ENCODE measurements around the gene GSDMA. TPM values are rescaled to one million over a fixed set of nuclear protein-coding genes. Genes with fewer than 3 reads are reported as not detected.

GSDMA gene
- total RNA-seq, 1 donor from 2014 or later = not detected

DNA sequence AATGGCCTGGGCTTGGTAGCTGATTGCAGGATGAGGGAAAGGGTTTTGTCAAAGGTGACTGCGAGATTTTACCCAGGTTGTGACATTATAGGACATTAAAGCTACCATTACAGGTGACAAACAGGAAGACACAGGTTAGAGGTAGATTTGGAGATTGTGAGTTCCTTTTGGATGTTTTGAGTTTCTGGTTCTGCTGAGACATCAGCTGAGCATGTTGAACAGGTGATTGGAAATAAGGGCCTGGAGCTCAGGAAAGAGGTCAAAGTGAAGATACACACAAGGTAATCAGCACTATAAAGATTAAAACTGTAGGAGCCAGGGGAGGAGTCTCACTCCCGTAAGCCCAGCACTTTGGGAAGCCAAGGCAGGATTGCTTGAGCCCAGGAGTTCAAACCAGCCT, 6.0 kb downstream of the GSDMA start:
- H3K4me3 Mint-ChIP-seq = no peak overlapping the region
- TF ChIP-seq, protein P1, sequence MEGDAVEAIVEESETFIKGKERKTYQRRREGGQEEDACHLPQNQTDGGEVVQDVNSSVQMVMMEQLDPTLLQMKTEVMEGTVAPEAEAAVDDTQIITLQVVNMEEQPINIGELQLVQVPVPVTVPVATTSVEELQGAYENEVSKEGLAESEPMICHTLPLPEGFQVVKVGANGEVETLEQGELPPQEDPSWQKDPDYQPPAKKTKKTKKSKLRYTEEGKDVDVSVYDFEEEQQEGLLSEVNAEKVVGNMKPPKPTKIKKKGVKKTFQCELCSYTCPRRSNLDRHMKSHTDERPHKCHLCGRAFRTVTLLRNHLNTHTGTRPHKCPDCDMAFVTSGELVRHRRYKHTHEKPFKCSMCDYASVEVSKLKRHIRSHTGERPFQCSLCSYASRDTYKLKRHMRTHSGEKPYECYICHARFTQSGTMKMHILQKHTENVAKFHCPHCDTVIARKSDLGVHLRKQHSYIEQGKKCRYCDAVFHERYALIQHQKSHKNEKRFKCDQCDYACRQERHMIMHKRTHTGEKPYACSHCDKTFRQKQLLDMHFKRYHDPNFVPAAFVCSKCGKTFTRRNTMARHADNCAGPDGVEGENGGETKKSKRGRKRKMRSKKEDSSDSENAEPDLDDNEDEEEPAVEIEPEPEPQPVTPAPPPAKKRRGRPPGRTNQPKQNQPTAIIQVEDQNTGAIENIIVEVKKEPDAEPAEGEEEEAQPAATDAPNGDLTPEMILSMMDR (IDR thresholded peaks at IDR 0.05) = no peak
- ATAC-seq (ENCODE audit: low read depth) (no peak), DNase-seq (no peak)
- CTCF ChIA-PET = interaction anchor here (1.6 kb wide), 1 partner anchor 347 kb away, joined by 3 read pairs; no protein-coding TSS in a partner anchor
- POLR2A ChIA-PET = no interaction called here
- no peaks in the 10 kb centered on the region for H3K9me3 Mint-ChIP-seq
- H3K27ac Mint-ChIP-seq = no peak overlapping the region
- H3K4me1 Mint-ChIP-seq = peaks cover 4% of the 10 kb centered on the region
- intact Hi-C loops (cut with micrococcal nuclease) = no loop called here
- H3K36me3 Mint-ChIP-seq (ENCODE audit: low read depth) = no peaks in the 10 kb centered on the region
- peaks cover 36% of the 10 kb centered on the region for H3K27me3 Mint-ChIP-seq

DNA sequence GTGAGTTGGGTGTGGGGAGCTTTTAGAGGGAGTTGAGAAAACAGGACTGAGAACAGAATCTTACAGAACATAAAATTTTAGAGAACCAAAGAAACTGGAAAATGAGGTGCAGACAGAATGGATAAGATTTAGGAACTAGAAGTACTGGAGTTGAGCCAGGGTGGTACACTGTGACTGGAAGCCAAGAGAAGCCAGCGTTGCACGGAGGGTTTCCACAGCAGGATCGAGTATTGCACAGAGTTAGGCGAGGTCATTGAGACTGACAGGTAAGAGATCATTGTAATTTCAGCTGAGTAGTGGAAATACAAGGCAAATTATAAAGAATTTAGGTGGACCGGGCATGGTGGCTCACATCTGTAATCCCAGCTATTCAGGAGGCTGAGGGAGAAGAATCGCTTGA, 6.6 kb downstream of the GSDMA start:
- intact Hi-C loops (cut with micrococcal nuclease) = no loop called here
- TF ChIP-seq, protein P1 (IDR thresholded peaks at IDR 0.05) = no peak
- no peaks in the 10 kb centered on the region for H3K36me3 Mint-ChIP-seq (ENCODE audit: low read depth)
- H3K4me1 Mint-ChIP-seq = no peaks in the 10 kb centered on the region
- DNase-seq (no peak), ATAC-seq (ENCODE audit: low read depth) (no peak)
- no peaks in the 10 kb centered on the region for H3K9me3 Mint-ChIP-seq
- H3K27ac Mint-ChIP-seq = no peak overlapping the region
- no peak overlapping the region for H3K4me3 Mint-ChIP-seq
- ChIA-PET CTCF (no interaction called here), POLR2A (no interaction called here)
- H3K27me3 Mint-ChIP-seq = peaks cover 39% of the 10 kb centered on the region

DNA sequence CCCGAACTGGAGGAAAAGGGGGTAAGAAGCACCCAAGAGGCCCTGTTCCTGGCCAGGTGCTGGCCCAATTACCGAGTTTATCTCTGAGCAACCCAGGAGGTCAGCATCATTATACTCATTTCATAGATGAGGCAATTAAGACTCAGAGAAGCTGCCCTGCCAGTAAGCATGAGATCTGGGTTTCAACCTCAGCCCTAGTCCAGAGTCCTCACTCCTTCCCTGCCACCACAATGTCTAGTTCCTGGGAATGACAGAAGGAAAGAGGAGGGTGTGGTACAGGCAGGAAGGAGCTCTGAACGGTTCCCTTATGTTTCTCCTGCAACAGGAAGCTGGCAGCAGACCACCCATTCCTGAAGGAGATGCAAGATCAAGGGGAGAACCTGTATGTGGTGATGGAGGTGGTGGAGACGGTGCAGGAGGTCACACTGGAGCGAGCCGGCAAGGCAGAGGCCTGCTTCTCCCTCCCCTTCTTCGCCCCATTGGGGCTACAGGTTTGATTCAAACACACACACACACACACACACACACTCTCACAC, 7.4 kb downstream of the GSDMA start:
- no peaks in the 10 kb centered on the region for H3K36me3 Mint-ChIP-seq (ENCODE audit: low read depth)
- TF ChIP-seq, protein P1 (IDR thresholded peaks at IDR 0.05) = no peak
- intact Hi-C loops (cut with micrococcal nuclease) = no loop called here
- POLR2A ChIA-PET = interaction anchor here (0.7 kb wide), 1 partner anchor 274 kb away, joined by 3 read pairs; no protein-coding TSS in a partner anchor
- H3K9me3 Mint-ChIP-seq = no peaks in the 10 kb centered on the region
- DNase-seq = no peak
- no peaks in the 10 kb centered on the region for H3K4me1 Mint-ChIP-seq
- H3K27me3 Mint-ChIP-seq = peaks cover 39% of the 10 kb centered on the region
- no peak overlapping the region for H3K27ac Mint-ChIP-seq
- no peak overlapping the region for H3K4me3 Mint-ChIP-seq
- no peak for ATAC-seq (ENCODE audit: low read depth)
- CTCF ChIA-PET = no interaction called here

DNA sequence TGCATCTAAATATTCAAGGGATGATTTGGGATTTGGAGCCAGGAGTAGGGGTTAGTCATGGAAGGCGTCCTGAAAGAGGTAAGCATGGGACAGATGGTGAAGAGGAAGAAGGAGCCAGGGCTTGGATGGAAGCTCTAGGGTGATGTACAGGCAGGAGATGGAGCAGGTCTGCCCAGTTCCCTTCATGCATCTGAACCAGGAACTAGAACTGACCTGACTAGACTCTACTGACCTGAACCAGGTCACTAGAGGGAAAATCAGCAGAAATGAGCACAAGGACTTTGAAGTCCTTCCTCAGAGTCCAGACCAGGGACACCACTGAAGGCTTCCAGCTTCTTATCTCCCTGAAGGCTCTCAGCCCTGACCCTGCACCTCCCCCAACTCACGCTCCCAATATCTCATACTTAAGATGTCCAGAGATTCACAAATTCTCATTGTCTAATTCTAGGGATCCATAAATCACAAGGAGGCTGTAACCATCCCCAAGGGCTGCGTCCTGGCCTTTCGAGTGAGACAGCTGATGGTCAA, 8.3 kb downstream of the GSDMA start:
- no peak overlapping the region for H3K27ac Mint-ChIP-seq
- ChIA-PET POLR2A (interaction anchor here (0.7 kb wide), 1 partner anchor 275 kb away, joined by 3 read pairs; no protein-coding TSS in a partner anchor), CTCF (no interaction called here)
- no peaks in the 10 kb centered on the region for H3K4me1 Mint-ChIP-seq
- DNase-seq (no peak), ATAC-seq (ENCODE audit: low read depth) (no peak)
- no peaks in the 10 kb centered on the region for H3K9me3 Mint-ChIP-seq
- intact Hi-C loops (cut with micrococcal nuclease) = no loop called here
- H3K36me3 Mint-ChIP-seq (ENCODE audit: low read depth) = no peaks in the 10 kb centered on the region
- TF ChIP-seq, protein P1 (IDR thresholded peaks at IDR 0.05) = no peak
- peaks cover 41% of the 10 kb centered on the region for H3K27me3 Mint-ChIP-seq
- no peak overlapping the region for H3K4me3 Mint-ChIP-seq

DNA sequence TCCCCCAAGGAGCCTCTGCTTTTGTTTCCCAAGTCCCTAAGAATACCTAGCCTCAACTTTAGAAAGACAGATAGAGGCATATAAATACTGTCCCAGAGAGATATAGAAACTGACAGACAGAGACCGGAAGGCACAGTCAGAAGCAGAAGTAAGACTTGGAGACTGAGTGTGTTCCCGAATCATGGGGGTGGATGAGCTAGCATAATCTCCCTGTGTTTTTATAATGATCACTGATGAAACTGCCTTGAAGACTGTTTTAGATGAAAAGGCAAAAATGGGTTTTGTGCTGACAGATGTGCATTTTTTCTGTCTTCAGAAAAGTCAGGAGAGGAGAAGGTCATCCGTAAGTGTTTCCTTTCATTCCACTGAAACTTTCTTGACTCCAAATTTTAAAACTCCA, 9.5 kb downstream of the GSDMA start:
- Mint-ChIP-seq H3K27ac (no peak overlapping the region), H3K27me3 (peaks cover 39% of the 10 kb centered on the region), H3K36me3 (ENCODE audit: low read depth) (no peaks in the 10 kb centered on the region), H3K4me1 (no peaks in the 10 kb centered on the region), H3K4me3 (no peak overlapping the region), H3K9me3 (no peaks in the 10 kb centered on the region)
- intact Hi-C loops (cut with micrococcal nuclease) = no loop called here
- DNase-seq (no peak), ATAC-seq (ENCODE audit: low read depth) (no peak)
- CTCF ChIA-PET = no interaction called here
- POLR2A ChIA-PET = no interaction called here
- TF ChIP-seq, protein P1 (IDR thresholded peaks at IDR 0.05) = no peak

Data from activated B cell treated with CpG ODN at 0.5 μM for 24 hours (primary cell).